GM23248 (cell line): ENCODE measurements around the gene BAIAP2L2.

Source experiments
- EZH2 ChIP-seq: fragments of 200-600 bp; sonication (generic); IDR thresholded peaks from 2 replicates; pipeline ENCODE4 v1.6.1; 2018; ENCODE audit warnings: antibody characterized with exemption, mild to moderate bottlenecking; ENCODE audit not compliant: insufficient read depth, poor library complexity, severe bottlenecking
- EZH2phosphoT487 ChIP-seq: fragments of 200-600 bp; sonication (generic); IDR thresholded peaks from 2 replicates; pipeline ENCODE4 v1.6.1; 2018; ENCODE audit warnings: antibody characterized with exemption, moderate library complexity, mild to moderate bottlenecking, low read depth; ENCODE audit not compliant: insufficient read depth

DNA sequence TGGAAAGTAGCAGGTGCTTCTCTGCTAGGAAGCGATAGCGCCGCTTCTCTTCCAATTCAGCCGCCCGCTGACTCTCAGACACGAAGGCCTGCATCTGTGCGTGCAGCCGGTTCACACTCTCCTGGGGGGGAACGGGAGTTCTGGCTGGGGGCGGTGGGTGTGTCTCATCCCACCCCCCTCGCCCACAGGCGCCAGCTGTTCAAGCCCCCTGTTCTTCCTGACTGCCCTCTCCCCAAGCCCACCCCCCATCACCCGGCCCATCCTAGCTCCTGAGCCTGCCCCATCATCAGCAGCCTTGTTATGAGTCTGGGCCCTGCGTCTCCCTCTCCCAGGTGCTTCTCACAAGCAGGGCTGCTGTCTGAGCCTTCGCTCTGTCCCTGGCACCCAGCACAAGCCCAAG is 13.4 kb downstream of the BAIAP2L2 start:
- TF ChIP-seq EZH2 (no peak), EZH2phosphoT487 (no peak)
